ENCODE data around the gene GALNT10. TPM values are rescaled to one million over a fixed set of nuclear protein-coding genes. Genes with fewer than 3 reads are reported as not detected.

The GALNT10 gene
- total and polyA plus RNA-seq, 2 of the 4 experiments (the other 2 are of a cell fraction): 46.2 to 67.0 TPM

GRCh38 chr5:154254896-154255295 lies 64.4 kb downstream of the GALNT10 start:
- H3K36me3 ChIP-seq (ENCODE audit: control insufficient read depth, insufficient read depth, low read length): no peaks in the 10 kb centered on the region
- no peak overlapping the region for H2BK120ac ChIP-seq (ENCODE audit: low read depth, low read length)
- H3K23ac ChIP-seq (ENCODE audit: low read depth, low read length): no peak overlapping the region
- no peak overlapping the region for H4K91ac ChIP-seq (ENCODE audit: insufficient read depth, low read depth, low read length)
- WGBS, 2 experiments (ENCODE audit: extremely low coverage in 2 of 2, insufficient read length in 1 of 2): no CpG with 5 or more reads among the region's 2 CpGs
- intact Hi-C loops (cut with micrococcal nuclease): no loop called here
- H3K4me2 ChIP-seq (ENCODE audit: low read depth, low read length): no peak overlapping the region
- H2AK5ac ChIP-seq (ENCODE audit: low read depth, low read length): no peak overlapping the region
- DNase-seq: no peak
- in situ Hi-C loops (cut with MboI; ENCODE audit: low sequenced_read_pairs): no loop called here
- no TSS peak for BruUV-seq (replicated peaks)
- peaks cover 10% of the 10 kb centered on the region; the same call in 1 of the 2 replicates for H3K9me1 ChIP-seq (ENCODE audit: insufficient read depth, low read length)
- H3K9me3 ChIP-seq (ENCODE audit: control insufficient read depth, insufficient read depth, low read length): no peaks in the 10 kb centered on the region
- dilution Hi-C loops (cut with HindIII; ENCODE audit: low sequenced_read_pairs, unreplicated experiment): no loop called here
- H4K5ac ChIP-seq (ENCODE audit: low read depth, low read length): no peak overlapping the region
- CTCF ChIA-PET: no interaction called here
- no peak overlapping the region for H3K18ac ChIP-seq (ENCODE audit: low read depth, low read length)
- H2AK9ac ChIP-seq (replicated peaks; ENCODE audit: low read depth, low read length, poor library complexity): no peak overlapping the region
- no peak overlapping the region for H3K4me3 ChIP-seq (ENCODE audit: insufficient read depth, low read depth, low read length)
- no peak overlapping the region for H3K27ac ChIP-seq (ENCODE audit: insufficient read depth, low read length)
- H3K56ac ChIP-seq (ENCODE audit: extremely low read depth, insufficient read depth, low read length): no peak overlapping the region
- no peak overlapping the region for H3K9ac ChIP-seq (ENCODE audit: low read depth, low read length)
- no peaks in the 10 kb centered on the region for H3K27me3 ChIP-seq (ENCODE audit: control insufficient read depth, insufficient read depth, low read length)
- TF ChIP-seq CHD1 (IDR thresholded peaks at IDR 0.05; ENCODE audit: low read depth, low read length) (no peak), POLR2A (IDR thresholded peaks at IDR 0.05; ENCODE audit: low read depth, low read length) (no peak), ELK1 (IDR thresholded peaks at IDR 0.05; ENCODE audit: borderline replicate concordance, low read depth, low read length) (no peak), CEBPB (IDR thresholded peaks at IDR 0.05; ENCODE audit: low read depth, low read length) (no peak), SMC3 (IDR thresholded peaks at IDR 0.05; ENCODE audit: low read depth, low read length) (no peak), USF2 (IDR thresholded peaks at IDR 0.05; ENCODE audit: low read depth, low read length) (no peak), RCOR1 (IDR thresholded peaks at IDR 0.05; ENCODE audit: insufficient replicate concordance, low read length) (no peak), RFX5 (IDR thresholded peaks at IDR 0.05; ENCODE audit: low read depth, low read length) (no peak), FOS (IDR thresholded peaks at IDR 0.05; ENCODE audit: low read depth, low read length) (no peak), MXI1 (IDR thresholded peaks at IDR 0.05; ENCODE audit: borderline replicate concordance, low read depth, low read length) (no peak), NFE2L2 (IDR thresholded peaks at IDR 0.05; ENCODE audit: low read depth, low read length) (no peak), MAFK (IDR thresholded peaks at IDR 0.05; ENCODE audit: low read depth, low read length) (no peak), BHLHE40 (IDR thresholded peaks at IDR 0.05; ENCODE audit: low read depth, low read length) (no peak), CTCF (conservative IDR thresholded peaks at IDR 0.05; ENCODE audit: low read depth, low read length) (no peak), RAD21 (IDR thresholded peaks at IDR 0.05; ENCODE audit: low read length) (no peak), MAZ (IDR thresholded peaks at IDR 0.05; ENCODE audit: borderline replicate concordance, low read depth, low read length) (no peak)
- no peak overlapping the region for H3K4ac ChIP-seq (ENCODE audit: low read depth, low read length)
- no peaks in the 10 kb centered on the region for H3K4me1 ChIP-seq (ENCODE audit: control insufficient read depth, insufficient read depth, low read length)
- POLR2A ChIA-PET (ENCODE audit: unreplicated experiment): no interaction called here
- H4K8ac ChIP-seq (ENCODE audit: low read depth in 2 of 2, low read length in 2 of 2): no peak overlapping the region
- H2BK20ac ChIP-seq (ENCODE audit: low read depth, low read length): no peak overlapping the region
- H2AFZ ChIP-seq (replicated peaks; ENCODE audit: low read length, poor library complexity): no peak overlapping the region
- H2BK5ac ChIP-seq (ENCODE audit: low read depth, low read length, poor library complexity, severe bottlenecking): no peak overlapping the region
- peaks cover 42 to 43% of the 10 kb centered on the region in 2 experiments for H3K79me1 ChIP-seq (ENCODE audit: low read depth in 1 of 2, low read length in 2 of 2)
- no peak for ATAC-seq (ENCODE audit: low read depth)
- peaks cover 8% of the 10 kb centered on the region; the same call in 1 of the 2 replicates for H4K20me1 ChIP-seq (ENCODE audit: insufficient read depth, low read length)
- H2BK15ac ChIP-seq (ENCODE audit: low read depth, low read length): no peak overlapping the region
- no peak overlapping the region for H3K14ac ChIP-seq (replicated peaks; ENCODE audit: low read depth, low read length)

Measured in IMR-90 (cell line).